ENCODE data around the gene TEDC2. TPM values are rescaled to one million over a fixed set of nuclear protein-coding genes. Genes with fewer than 3 reads are reported as not detected.

Gene TEDC2
- total and polyA plus RNA-seq, 9 of the 15 experiments (the other 6 are each of a cell fraction or from before 2014, with no cell fraction given), result 0.75 to 57.0 (median 17.6) TPM

DNA sequence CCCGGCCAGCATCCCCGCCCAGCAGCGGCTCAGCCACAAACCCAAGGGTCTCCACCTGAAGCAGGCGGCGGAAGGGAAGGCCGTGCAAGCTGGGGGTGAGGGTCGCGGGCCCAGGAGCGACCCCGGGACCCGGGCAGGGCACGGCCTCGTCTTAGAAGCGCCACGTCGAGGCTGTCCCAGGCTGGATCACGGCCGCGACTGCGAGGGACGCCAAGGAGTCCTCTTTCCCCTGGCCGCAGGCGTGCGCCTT, 31.2 kb upstream of the TEDC2 start (continued):
- TF ChIP-seq, protein P1, sequence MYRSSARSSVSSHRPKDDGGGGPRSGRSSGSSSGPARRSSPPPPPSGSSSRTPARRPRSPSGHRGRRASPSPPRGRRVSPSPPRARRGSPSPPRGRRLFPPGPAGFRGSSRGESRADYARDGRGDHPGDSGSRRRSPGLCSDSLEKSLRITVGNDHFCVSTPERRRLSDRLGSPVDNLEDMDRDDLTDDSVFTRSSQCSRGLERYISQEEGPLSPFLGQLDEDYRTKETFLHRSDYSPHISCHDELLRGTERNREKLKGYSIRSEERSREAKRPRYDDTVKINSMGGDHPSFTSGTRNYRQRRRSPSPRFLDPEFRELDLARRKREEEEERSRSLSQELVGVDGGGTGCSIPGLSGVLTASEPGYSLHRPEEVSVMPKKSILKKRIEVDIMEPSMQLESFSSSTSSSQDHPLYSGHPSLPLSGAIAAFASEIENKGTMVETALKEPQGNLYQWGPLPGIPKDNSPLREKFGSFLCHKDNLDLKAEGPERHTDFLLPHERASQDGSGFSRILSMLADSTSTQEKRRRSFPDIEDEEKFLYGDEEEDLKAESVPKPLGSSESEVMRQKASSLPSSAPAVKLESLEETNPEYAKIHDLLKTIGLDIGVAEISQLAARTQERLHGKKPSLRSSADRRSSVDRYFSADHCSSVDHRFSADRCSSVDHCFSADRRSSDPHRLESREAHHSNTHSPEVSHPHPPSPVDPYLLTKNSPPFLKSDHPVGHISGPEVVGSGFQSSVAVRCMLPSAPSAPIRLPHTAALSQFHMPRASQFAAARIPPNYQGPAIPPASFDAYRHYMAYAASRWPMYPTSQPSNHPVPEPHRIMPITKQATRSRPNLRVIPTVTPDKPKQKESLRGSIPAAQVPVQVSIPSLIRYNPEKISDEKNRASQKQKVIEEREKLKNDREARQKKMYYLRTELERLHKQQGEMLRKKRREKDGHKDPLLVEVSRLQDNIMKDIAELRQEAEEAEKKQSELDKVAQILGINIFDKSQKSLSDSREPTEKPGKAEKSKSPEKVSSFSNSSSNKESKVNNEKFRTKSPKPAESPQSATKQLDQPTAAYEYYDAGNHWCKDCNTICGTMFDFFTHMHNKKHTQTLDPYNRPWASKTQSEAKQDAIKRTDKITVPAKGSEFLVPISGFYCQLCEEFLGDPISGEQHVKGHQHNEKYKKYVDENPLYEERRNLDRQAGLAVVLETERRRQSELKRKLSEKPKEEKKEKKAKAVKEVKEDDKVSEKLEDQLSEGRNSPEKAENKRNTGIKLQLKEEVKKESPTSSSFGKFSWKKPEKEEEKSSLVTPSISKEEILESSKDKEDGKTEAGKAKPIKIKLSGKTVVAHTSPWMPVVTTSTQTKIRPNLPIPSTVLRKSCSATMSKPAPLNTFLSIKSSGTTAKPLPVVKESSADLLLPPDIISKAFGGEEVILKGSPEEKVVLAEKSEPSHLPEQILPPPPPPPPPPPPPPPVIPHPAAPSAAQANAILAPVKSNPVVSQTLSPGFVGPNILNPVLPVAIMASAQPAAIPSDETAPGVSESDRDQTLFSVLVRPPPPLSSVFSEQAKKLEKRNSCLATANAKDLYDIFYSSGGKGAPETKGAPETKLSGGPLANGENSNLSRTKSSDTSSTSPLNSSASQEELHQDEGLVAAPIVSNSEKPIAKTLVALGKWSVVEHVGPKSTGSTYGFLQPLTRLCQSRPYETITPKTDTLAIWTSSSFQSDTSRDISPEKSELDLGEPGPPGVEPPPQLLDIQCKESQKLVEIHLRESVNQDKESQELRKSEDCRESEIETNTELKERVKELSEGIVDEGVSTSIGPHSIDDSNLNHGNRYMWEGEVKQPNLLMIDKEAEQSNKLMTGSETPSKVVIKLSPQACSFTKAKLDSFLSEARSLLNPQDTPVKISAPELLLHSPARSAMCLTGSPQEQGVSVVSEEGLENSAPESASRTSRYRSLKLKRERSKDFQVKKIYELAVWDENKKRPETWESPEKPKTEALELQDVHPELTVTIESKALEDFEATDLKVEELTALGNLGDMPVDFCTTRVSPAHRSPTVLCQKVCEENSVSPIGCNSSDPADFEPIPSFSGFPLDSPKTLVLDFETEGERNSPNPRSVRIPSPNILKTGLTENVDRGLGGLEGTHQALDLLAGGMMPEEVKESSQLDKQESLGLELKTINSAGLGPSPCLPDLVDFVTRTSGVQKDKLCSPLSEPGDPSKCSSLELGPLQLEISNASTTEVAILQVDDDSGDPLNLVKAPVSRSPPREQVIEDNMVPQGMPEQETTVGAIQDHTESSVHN (IDR thresholded peaks at IDR 0.05; ENCODE audit: borderline replicate concordance in 1 of 2, low read depth in 1 of 2), result no peak
- TF ChIP-seq, protein P2, sequence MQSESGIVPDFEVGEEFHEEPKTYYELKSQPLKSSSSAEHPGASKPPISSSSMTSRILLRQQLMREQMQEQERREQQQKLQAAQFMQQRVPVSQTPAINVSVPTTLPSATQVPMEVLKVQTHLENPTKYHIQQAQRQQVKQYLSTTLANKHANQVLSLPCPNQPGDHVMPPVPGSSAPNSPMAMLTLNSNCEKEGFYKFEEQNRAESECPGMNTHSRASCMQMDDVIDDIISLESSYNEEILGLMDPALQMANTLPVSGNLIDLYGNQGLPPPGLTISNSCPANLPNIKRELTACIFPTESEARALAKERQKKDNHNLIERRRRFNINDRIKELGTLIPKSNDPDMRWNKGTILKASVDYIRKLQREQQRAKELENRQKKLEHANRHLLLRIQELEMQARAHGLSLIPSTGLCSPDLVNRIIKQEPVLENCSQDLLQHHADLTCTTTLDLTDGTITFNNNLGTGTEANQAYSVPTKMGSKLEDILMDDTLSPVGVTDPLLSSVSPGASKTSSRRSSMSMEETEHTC (IDR thresholded peaks at IDR 0.05), result no peak
- TF ChIP-seq, protein P3, sequence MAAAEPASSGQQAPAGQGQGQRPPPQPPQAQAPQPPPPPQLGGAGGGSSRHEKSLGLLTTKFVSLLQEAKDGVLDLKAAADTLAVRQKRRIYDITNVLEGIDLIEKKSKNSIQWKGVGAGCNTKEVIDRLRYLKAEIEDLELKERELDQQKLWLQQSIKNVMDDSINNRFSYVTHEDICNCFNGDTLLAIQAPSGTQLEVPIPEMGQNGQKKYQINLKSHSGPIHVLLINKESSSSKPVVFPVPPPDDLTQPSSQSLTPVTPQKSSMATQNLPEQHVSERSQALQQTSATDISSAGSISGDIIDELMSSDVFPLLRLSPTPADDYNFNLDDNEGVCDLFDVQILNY (CRISPR knock-in tag; IDR thresholded peaks at IDR 0.05), result no peak
- TF ChIP-seq HIVEP1 (CRISPR knock-in tag; IDR thresholded peaks at IDR 0.05), result no peak
- TF ChIP-seq HNRNPL (IDR thresholded peaks at IDR 0.05; ENCODE audit: low read depth, low read length), result no peak; the same call in 1 of the 2 replicates
- no peak for TF ChIP-seq SRSF1 (IDR thresholded peaks at IDR 0.05; ENCODE audit: low read depth, low read length)
- TF ChIP-seq SNRNP70 (optimal IDR thresholded peaks at IDR 0.05; ENCODE audit: low read depth, low read length), result no peak
- TF ChIP-seq ZNF785 (CRISPR knock-in tag; IDR thresholded peaks at IDR 0.05), result no peak
- TF ChIP-seq MTA2 (IDR thresholded peaks at IDR 0.05; ENCODE audit: low read depth), result no peak
- TF ChIP-seq ZNF584 (CRISPR knock-in tag; IDR thresholded peaks at IDR 0.05; ENCODE audit: low read depth), result no peak
- TF ChIP-seq, protein P4, sequence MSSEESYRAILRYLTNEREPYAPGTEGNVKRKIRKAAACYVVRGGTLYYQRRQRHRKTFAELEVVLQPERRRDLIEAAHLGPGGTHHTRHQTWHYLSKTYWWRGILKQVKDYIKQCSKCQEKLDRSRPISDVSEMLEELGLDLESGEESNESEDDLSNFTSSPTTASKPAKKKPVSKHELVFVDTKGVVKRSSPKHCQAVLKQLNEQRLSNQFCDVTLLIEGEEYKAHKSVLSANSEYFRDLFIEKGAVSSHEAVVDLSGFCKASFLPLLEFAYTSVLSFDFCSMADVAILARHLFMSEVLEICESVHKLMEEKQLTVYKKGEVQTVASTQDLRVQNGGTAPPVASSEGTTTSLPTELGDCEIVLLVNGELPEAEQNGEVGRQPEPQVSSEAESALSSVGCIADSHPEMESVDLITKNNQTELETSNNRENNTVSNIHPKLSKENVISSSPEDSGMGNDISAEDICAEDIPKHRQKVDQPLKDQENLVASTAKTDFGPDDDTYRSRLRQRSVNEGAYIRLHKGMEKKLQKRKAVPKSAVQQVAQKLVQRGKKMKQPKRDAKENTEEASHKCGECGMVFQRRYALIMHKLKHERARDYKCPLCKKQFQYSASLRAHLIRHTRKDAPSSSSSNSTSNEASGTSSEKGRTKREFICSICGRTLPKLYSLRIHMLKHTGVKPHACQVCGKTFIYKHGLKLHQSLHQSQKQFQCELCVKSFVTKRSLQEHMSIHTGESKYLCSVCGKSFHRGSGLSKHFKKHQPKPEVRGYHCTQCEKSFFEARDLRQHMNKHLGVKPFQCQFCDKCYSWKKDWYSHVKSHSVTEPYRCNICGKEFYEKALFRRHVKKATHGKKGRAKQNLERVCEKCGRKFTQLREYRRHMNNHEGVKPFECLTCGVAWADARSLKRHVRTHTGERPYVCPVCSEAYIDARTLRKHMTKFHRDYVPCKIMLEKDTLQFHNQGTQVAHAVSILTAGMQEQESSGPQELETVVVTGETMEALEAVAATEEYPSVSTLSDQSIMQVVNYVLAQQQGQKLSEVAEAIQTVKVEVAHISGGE (CRISPR knock-in tag; IDR thresholded peaks at IDR 0.05), result no peak
- TF ChIP-seq POLR2H (tag; IDR thresholded peaks at IDR 0.05; ENCODE audit: low read depth), result no peak
- TF ChIP-seq ZNF507 (tag; conservative IDR thresholded peaks at IDR 0.05), result no peak
- TF ChIP-seq NCOR1 (IDR thresholded peaks at IDR 0.05), result no peak
- no peak for TF ChIP-seq ZNF583 (CRISPR knock-in tag; IDR thresholded peaks at IDR 0.05)
- TF ChIP-seq ZNF124 (CRISPR knock-in tag; IDR thresholded peaks at IDR 0.05), result no peak

All from K562 (cell line).